Activated naive CD4-positive, alpha-beta T cell treated with Interleukin-2 at 50 U/mL for 16 hours (primary cell): Measurements from ENCODE around the gene ASAP2.
"Not testable (repeated sequence)": the region's sequence is repeated elsewhere in the genome, so short reads cannot be mapped to it uniquely, and the experiment has no call there.

Experiments
- DNase-seq: peaks from one replicate; pipeline ENCODE4 v3.0.0-alpha.2; 2020

ASAP2 gene

DNA sequence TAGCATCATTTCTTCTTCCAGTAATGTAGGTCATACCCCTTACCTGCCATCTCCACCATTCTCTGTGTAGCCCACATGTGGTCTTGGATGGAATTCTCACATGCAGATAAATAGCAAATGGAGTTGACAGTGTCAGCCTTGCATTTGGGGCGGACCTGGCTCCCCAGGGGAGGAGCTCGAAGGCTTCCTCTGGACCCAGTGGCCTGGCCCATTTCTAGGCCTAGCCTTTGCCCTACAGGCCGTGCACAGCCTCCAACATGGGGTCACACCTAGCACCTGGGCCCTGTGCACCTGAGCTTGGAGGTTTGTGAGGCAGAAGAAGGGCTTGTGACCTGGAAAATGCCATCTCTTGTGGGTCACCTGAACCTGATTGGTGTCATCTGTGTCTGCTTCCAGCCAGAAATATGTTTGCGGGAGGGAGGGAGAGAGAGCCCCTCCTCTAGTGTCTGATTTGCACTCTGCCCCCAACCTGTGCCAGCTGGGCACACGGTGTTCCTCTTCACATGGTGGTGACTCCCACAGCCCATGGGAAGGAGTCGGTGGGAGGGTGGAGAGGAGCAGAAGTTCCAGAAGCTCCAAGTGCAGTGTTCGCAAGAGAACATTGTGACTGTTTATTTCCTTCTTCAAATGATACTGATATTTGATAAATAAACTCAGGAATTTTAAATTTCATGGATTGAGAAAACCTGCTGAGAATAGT, 183.7 kb downstream of the ASAP2 start:
- no peak for DNase-seq

DNA sequence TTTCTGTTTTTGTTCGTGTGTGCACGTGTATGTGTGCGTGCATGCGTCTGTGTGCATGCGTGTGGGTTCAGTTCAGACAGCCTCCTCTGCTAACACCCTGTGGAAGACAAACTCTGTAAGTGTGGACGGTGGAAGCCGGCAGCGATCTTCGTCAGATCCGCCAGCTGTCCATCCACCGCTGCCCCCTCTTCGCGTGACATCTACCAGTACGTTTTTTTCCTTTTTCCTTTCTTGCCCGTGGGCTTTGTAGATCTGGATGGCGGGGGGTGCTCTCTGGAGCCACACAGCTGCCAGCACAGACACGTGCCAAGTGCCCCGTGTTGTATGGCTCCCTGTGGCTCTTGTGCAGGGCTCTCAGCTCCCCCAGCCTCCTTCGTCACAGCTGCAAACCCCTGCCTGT, 184.4 kb downstream of the ASAP2 start:
- no peak for DNase-seq

DNA sequence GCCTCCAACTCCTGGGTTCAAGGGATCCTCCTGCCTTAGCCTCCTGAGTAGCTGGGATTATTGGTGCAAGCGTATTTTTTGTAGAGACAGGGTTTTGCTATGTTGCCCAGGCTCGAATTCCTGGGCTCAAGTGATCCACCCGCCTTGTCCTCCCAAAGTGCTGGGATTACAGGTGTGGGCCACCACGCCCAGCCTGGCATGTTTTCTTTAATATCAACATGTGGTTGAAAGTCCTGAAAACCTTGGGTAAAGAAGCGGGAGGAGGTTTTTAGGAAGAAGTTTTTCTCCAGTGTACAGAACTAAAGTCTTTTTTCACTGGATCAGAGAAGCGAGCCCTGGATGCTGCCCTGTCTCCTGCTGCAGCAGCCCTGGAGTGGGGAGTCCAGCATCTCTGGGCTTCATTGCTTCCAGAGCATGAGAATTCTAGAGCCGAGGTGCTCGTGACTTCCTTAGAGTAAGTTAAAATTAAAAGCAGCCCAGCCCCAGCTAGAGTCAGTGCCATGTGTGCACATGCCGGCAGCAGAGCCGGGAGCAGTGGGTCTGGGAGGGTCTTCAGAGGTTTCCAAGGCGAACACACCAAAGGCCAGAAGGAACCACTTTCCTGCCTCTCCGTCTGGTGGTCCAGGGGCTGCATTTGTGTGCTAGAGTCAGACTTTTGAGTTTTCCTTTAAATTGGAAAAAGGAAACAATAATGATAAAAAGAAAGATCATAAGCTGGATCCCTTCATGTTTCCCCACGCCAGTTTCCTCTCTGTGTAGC, 185.5 kb downstream of the ASAP2 start:
- DNase-seq, result no peak

DNA sequence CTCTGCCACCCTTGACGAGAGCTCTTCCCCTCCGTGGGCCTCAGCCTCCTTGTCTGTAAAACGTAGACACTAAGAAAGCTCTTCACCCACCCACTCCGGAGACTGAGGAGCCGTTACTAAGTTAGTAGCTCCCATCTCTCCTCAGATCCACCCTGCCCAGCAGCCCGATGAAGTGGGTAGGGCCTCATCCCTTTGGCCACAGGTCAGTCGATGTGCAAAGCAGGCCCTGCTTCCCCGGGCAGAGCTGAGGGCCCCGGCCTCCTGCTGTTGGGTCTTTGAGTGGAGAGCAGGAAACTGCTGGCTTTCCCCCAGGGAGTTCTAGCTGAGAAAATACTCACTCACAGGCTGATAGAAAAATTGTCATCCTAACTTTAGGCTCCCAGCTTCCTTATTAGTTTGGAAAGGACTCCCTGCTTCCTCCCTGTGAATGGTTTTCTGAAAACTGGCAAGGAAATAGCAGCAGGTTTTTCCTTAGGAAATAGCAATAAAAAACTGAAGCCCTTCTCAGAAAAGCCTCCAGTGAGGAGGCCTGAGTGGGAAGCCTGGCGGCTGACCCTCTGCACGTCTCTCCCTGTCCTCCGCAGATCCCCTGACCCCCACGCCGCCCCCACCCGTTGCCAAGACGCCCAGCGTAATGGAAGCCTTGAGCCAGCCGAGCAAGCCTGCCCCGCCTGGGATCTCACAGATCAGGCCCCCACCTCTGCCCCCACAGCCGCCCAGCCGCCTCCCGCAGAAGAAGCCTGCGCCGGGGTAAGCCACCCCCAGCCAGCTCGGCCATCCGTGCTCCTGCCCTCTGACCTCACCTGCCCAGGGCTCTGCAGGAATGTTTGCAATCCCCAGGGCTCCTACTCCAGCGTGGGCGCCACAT, 186.5 kb downstream of the ASAP2 start:
- DNase-seq, result no peak

DNA sequence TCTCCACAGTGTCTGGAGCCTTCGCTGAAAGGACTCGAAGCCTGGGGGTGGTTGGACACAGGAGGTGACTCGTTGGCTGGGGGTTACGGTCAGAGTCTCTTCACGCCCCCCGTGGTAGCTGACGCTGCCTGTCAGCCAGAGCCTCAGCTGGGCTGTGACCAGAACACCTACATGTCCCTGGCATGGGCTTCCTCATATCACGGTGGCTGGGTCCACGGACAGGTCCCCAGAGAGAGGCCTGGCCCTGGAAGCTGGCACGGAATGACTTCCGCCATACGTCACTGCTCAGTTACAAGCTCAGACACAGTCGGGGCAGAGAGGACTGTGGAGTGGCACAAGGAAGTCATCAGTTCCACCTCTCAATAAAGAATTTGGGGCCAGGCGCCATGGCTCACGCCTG, 188.2 kb downstream of the ASAP2 start:
- no peak for DNase-seq

DNA sequence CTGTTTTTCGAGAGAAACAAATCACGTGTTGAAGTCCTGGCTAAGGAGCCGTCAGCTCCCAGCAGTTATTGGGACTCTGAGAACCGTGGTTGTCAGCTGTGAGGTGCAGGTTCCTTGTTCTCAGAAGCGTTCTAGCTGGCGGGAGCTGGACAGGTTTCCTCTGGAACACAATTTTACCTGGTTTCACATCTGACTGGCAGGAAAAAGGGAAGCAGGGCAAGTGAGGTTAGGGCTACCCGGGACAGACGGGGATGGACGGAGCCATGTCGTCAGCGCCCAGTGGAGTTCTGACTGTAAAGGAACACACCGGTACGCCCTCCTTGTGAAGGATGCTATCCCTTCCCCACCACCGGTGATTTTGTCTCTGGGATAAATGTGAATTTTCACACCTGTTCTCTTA, 190.6 kb downstream of the ASAP2 start:
- DNase-seq, result no peak

DNA sequence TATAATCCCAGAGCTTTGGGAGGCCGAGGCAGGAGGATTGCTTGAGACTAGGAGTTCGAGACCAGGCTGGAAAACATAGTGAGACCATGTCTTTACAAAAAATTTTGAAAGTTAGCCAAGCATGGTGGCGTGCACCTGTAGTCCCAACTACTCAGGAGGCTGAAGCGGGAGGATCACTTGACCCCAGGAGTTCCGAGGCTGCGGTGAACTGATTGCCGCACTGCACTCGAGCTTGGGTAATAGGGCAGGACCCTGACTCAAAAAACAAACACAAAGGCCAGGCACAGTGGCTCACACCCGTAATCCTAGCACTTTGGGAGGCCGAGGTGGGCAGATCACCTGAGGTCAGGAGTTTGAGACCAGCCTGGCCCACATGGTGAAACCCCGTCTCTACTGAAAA, 191.6 kb downstream of the ASAP2 start:
- DNase-seq, result not testable (repeated sequence)

DNA sequence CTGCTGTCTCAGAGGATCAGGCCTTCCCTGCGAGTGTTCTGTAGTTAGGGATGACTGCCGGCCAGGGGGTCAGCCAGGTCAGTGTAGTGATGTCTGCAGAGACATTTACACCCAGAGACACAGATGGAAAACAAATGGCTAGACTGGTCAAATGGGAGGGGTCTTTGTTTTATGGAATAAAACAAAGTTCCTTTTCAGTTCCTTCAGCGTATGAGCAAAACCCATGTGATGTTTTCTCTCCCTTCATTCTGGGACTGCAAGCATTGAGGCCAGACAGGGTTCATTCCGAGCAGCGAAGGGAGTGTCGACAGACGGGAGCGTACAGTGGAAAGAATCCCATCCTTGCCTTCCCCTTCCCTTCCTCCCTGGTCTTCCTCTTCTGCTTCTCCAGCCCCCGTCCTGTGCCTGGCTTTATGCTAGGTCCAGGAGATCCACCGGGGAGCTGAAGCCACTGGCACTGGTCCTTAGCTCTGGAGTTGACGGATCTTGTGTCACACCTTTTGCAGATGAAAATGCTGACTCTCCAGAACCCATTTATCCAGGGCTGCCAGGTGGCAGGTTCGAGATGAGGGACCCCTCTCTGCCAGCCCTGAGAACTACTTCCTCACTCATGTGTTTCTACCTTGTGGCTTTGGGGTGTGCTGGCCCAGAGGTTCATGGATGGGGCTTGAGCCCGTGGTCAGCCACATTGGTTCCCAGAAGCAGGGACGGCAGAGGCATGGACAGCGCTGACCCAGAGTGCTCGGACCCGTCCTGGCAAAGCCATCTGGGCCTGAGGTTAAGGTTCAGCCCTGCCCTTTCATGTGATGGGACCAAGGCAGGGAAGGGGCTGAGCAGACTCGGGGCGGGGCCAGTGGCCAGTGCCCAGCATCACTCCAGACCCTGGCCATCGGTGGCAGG, 192.5 kb downstream of the ASAP2 start:
- DNase-seq, result no peak

DNA sequence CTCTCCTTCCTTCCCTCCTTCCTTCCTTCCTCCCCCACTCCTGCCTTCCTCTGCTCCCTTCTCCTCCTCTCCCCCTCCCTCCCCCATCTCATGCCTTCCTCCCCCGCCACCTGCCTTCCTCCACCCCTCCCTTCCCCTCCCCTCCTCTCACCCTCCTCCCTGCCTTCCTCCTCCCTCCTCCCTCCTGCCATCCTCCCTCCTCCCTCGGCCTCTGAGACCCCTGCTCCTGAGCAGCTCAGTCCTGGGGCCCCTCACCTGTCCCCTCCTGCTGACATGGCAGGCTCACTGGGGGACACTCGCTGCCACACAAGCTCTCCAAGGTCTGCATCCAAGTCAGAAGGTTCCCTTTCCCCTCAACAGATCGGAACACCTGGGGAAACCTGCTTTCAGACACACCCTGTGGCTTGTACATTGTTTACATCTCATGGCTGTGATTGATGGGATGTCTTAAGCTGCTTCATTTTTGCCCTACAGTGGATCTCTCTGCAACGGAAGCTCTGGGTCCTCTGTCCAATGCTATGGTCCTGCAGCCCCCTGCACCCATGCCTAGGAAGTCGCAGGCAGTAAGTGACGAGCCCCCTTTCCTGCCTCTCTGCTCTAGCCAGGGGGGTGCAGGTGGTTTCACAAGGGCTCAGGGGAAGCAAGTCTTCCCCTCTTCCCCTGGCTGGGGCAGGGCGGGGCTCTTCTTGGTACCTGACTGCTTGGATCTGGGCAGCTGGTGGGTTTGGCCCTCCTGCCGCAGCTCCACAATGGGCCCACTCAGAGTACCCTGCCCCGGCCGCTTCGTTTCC, 193.9 kb downstream of the ASAP2 start:
- DNase-seq, result no peak

DNA sequence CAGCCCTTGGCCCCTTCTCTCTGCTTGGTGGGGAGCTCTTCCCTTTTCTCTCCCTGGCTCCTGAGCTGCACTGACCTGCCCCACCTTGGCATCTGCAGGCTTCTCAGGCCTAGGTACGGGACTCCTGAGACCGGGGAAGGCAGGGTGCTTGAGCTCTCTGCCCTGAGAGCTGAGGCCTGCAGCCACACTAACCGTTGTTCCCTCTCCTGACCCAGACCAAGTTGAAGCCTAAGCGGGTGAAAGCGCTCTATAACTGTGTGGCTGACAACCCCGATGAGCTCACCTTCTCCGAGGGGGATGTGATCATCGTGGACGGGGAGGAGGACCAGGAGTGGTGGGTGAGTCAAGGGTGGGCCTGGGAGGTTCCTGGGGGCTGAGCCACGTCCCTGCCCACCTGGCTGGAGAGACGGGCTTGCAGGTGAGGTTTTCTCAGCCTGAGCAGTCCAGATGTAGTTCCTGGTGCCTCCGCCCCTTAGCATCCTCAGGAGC, 194.5 kb downstream of the ASAP2 start:
- DNase-seq, result no peak

DNA sequence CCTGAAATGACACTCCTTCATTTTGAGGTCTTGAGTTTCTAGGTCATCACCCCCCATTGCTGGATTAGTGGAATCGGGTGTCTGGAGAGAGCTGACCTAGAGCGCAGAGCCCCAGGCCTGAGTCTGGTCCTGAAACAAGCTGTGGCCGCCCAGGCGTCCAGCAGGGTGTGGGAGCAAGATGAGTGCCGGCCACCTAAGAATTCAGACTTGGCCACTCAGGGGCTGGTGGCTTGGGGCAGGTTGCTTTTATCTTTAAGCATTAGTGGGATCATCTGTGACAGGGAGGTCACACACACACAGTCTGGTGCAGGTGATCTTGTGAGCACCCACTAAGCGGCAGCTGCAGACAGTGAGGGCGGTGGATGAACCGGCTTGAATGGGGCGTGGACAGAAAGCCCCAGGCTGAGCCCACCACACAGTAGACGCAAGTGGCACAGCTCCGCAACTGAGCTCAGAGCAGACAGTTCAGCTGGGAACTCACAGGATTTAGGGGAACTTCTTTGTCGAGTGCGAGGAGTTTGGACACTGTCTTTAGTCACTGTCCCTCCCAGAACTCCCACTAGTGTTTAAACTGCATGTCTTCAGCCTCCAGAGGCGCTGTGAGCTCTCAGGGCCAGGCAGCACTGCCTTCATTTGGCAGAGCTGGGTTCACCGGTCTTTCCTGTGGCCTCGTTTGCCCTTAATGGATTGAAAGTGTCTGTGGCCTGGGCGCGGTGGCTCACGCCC, 195.2 kb downstream of the ASAP2 start:
- DNase-seq, result no peak

DNA sequence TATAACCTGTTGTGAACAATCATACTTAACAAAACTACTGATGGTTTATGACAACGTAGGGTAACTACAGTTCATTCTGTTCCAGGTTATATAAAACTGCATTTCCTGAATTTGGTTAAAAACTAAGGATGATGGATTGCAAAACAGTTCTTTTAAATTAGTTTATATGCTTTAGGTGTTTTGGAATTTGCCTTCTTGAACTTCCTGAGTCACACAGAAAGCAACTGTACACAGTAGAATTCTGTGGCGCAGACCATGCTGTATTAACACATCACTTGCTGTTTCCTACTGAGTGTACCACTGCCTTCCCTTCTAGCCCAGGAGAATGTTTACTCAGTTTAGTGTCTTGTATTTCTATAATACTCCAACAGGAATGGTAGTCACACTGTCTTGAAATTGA, 197.3 kb downstream of the ASAP2 start:
- DNase-seq, result no peak

DNA sequence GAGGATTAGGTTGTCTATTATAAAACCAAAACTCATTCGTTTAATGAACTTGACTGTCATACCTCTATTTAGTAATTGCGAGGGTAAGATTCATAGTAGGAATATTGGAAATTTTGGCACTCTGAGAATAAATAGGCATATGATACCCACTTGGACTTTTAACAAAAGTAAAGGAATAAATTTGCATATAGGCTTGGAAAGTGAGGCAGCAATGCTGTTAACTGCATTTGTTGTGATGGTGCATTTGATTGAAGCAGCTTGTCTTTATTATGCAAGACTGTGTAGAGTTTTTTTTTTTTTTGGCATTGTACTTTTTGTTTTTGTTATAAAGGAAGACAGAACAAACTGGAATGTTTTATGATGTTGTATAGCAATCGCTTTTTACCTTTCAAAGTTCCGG, 197.8 kb downstream of the ASAP2 start:
- no peak for DNase-seq

DNA sequence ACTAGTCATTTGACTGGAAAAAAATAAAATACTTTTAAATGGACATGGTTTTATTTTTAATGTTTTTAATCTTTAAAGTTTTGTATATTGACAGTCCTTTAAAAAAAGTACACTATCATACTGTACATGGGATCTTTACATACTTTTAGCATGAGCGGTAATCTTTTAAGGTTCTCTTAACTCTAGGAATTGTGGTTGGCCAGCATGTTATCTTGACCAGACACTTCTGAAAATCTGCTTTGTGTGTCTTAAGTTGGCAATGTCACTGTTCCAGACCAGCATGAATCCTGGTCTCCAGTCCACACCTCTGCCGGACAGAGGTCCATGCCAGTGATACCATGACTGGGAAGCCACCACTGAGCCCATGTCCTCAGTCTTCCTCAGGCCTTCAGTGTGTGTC, 199.0 kb downstream of the ASAP2 start:
- DNase-seq, result no peak

DNA sequence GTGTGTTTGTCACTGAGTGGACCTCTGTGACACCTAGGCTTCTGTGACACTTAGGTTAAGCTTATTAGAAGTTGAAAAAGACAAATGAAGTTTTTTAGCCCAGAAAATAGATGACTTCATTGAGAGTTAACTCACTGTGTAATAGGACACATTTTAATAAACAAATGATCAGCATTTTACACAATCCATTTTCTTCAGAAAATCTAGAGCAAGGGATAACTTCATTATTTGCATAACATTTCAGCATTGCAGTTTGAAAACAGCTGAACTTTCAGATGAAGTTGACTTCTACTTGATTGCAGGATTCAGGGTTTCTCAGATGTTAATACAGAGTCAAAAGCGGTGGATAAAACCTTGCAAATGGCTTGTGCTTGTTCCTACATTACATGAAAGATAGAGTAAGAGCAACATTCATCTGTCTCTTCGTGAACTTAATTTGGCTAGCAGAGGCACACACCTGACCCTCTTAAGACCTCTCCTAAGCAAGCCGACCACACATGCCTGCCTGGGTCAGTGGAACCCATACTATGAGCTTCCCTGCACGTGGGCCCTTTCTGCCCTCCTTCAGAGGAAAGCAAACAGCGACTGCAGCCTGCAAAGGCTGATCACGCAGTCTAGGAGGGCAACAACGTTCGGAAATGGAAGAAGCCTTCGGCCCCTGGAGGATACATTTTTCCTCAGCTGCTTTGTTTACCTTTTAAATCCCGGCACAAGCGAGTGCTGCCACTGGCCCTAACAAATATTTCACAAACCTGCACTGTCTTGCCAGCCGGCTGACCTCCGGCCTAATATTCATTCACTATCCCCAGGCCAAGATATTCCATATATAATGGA, 200.1 kb downstream of the ASAP2 start:
- no peak for DNase-seq

DNA sequence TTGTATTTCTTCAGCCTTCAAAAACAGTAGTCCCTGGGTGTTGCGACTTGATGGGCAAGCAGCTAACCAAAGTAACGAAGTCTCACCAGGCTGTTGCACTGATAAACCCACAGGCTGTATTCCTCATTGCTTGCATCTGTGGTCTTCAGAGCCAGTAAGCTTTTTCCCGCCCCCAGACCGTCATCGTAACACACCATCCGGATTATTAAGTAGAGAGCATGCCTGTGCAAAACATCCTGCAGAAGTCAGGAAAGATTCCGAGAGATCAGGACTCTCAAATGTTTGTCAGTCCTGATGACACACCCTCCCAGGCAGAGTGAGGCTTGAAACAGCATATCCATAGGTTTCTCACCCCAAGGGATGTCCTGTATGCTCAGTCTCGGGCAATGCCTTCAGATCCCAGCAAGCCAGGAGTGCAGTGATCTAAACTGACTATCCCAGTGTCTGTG, 200.8 kb downstream of the ASAP2 start:
- no peak for DNase-seq

DNA sequence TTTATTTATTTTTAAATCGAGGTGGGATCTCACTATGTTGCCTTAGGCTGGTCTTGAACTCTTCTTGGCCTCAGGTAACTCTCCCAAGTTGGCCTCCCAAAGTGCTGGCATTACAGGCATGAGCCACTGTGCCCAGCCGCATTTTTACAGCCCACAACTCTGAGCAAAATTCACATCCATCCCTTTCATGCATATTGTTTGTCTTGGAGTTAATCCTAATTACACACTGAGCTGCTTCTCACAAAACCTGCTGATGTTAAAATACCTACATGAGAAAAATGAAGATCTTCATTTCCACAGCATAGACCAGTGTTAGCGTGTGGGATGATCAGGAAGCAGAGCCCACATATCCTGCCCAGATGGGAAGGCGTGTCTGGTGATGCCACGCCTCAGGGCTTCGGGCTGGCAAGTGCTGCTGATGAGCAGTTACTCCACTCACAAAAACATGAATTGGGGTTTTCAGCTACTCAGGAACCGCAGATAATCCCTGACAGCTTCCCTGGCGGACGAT, 202.1 kb downstream of the ASAP2 start:
- DNase-seq, result no peak

DNA sequence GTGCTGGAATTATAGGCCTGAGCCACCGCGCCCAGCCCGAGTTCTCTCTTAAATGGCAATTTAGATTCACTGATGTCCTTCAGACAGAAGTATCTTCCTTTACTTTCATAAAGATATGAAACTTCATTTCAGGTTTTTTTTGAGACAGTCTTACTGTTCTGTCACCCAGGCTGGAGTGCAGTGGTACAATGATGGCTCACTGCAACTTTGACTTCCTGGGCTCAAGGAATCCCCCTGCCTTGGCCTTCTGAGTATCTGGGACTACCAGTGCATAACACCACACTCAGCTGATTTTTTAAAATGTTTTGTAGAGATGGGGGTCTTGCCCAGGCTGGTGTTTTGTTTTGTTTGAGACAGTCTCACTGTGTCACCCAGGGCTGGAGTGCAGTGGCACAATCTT, 203.5 kb downstream of the ASAP2 start:
- no peak for DNase-seq

DNA sequence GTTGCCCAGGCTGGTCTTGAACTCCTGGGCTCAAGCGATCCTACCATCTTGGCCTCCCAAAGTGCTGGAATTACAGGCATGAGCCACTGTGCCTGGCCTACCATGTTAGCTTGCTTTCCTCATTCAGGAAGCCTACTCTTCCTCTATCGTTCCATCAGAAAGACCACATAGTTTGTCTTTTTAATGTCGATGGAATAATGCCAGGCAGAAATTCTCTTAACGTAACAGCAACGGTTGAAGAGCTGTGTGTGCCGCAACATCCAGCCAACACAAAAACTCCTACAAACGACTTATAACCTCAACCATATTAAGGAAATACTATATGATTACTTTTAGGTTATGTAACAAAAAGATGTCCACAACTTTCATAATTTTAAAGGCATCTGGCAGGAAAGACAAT, 206.2 kb downstream of the ASAP2 start:
- DNase-seq, result no peak
